Hepatocyte (in vitro differentiated cells): ENCODE data around the gene VPS4B. TPM values are rescaled to one million over a fixed set of nuclear protein-coding genes. Genes with fewer than 3 reads are reported as not detected.

ENCODE experiments used
- DNase-seq: peaks from one replicate; pipeline ENCODE4 v3.0.0-alpha.2; 2016; ENCODE audit warnings: low spot score
- H2AFZ ChIP-seq: fragments of 200-600 bp; sonication (generic); 2 replicates; pipeline ENCODE4 v1.6.0; 2016; ENCODE audit warnings: antibody characterized with exemption, mild to moderate bottlenecking
- H3K27ac ChIP-seq: fragments of 200-600 bp; sonication (generic); 2 replicates; pipeline ENCODE4 v1.5.1; 2016; ENCODE audit warnings: mild to moderate bottlenecking
- H3K27me3 ChIP-seq: fragments of 200-600 bp; sonication (generic); 2 replicates; pipeline ENCODE4 v1.6.1; 2016
- H3K36me3 ChIP-seq: fragments of 200-600 bp; sonication (generic); replicated peaks from 2 replicates; pipeline ENCODE4 v1.5.1; 2016; ENCODE audit warnings: low read depth; ENCODE audit not compliant: insufficient read depth
- H3K4me1 ChIP-seq: fragments of 200-600 bp; sonication (generic); 2 replicates; pipeline ENCODE4 v1.5.1; 2016; ENCODE audit warnings: mild to moderate bottlenecking, moderate library complexity; ENCODE audit not compliant: insufficient read depth
- H3K4me2 ChIP-seq: fragments of 200-600 bp; sonication (generic); 2 replicates; pipeline ENCODE4 v1.6.0; 2016
- H3K4me3 ChIP-seq: fragments of 200-600 bp; sonication (generic); 2 replicates; pipeline ENCODE4 v1.5.1; 2016; ENCODE audit warnings: mild to moderate bottlenecking
- H3K79me2 ChIP-seq: fragments of 200-600 bp; sonication (generic); 2 replicates; pipeline ENCODE4 v1.6.0; 2017; ENCODE audit warnings: mild to moderate bottlenecking
- H3K9me2 ChIP-seq: fragments of 200-600 bp; sonication (generic); replicated peaks from 2 replicates; pipeline ENCODE4 v1.6.0; 2017; ENCODE audit warnings: mild to moderate bottlenecking; ENCODE audit not compliant: insufficient read depth
- H3K9me3 ChIP-seq: fragments of 200-600 bp; sonication (generic); 2 replicates; pipeline ENCODE4 v1.5.1; 2016; ENCODE audit warnings: low read depth, mild to moderate bottlenecking
- H4K20me1 ChIP-seq: fragments of 200-600 bp; sonication (generic); 2 replicates; pipeline ENCODE4 v1.6.0; 2016; ENCODE audit warnings: mild to moderate bottlenecking; ENCODE audit not compliant: insufficient read depth, poor library complexity, severe bottlenecking
- EZH2 ChIP-seq: fragments of 200-600 bp; sonication (generic); IDR thresholded peaks from 2 replicates; pipeline ENCODE4 v1.6.1; 2016; ENCODE audit warnings: antibody characterized with exemption, mild to moderate bottlenecking, borderline replicate concordance
- EZH2phosphoT487 ChIP-seq: fragments of 200-600 bp; sonication (generic); IDR thresholded peaks from one replicate; pipeline ENCODE4 v1.6.1; 2018; ENCODE audit warnings: antibody characterized with exemption, mild to moderate bottlenecking, low read depth, moderate library complexity; ENCODE audit not compliant: unreplicated experiment, severe bottlenecking
- WGBS: methylation state at CpG from one replicate; pipeline ENCODE4 v1.1.6; 2016; ENCODE audit warnings: low lambda C conversion rate; ENCODE audit errors: missing lambda C conversion rate; 5-methylcytosine and 5-hydroxymethylcytosine counted together
- polyA plus RNA-seq: library from polyadenylated mRNA; unstranded; fragments of >200 nt; fragmentation: Nextera tagmentation; extraction: Ambion mirVana; gene quantifications from 2 replicates; pipeline ENCODE4 v1.2.1, GENCODE V29; 2016
- total RNA-seq: library from RNA; depleted of rRNA; stranded (reverse); fragments of >200 nt; gene quantifications from 2 replicates; pipeline ENCODE4 v1.2.3, GENCODE V29; 2014
- TF ChIP-seq, protein P1 (sequence below): fragments of 200-600 bp; sonication (generic); IDR thresholded peaks from 2 replicates; pipeline ENCODE4 v1.5.1; 2016; ENCODE audit warnings: antibody characterized with exemption, mild to moderate bottlenecking; ENCODE audit not compliant: poor library complexity

Gene VPS4B
- total and polyA plus RNA-seq, 2 experiments from 2014 or later: 35.0 to 49.2 TPM

DNA sequence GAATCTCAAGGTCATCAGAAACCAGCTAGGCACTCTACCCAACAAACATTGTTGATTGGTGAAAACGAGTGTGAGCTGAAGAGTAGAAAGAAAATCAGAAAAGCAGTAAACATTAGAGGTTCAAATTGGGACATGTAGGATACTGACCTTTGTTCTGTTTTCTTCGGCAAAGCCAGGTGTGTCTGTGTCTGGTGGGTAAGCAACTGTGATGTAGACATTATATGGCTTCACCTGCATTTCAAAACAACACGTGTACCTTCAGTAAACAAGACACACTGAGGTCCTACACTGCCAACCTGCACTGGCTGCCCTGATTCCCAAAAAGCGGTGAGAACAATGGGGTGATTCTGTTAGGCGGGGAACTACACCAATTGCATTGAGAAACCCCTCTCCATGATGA, 78.0 kb downstream of the VPS4B start:
- H4K20me1 ChIP-seq: no peaks in the 10 kb centered on the region
- DNase-seq: no peak

DNA sequence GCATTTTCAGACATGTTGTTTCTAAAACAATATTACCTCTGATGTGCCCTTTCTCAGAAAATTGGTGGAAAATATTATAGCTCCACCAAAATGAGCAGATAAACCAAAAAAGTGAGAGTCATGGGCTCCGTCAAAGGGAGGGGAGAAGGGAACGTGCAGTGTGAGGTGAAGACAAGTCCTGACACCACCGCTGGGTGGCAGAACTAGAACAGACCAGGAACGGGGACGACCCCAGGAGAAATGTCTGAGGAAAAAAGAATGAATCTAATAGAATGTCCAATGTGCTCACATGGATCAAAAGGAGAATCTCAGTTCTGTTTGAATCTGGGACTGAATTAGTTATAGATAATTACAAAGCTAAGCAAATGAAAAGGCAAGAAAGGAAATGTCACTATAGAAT, 80.1 kb downstream of the VPS4B start:
- Histone ChIP-seq H3K4me1 (no peaks in the 10 kb centered on the region), H3K9me3 (no peaks in the 10 kb centered on the region), H3K79me2 (no peaks in the 10 kb centered on the region), H4K20me1 (no peaks in the 10 kb centered on the region), H3K4me3 (no peak overlapping the region), H3K36me3 (no peaks in the 10 kb centered on the region), H3K4me2 (no peak overlapping the region), H3K27me3 (no peaks in the 10 kb centered on the region), H3K9me2 (no peaks in the 10 kb centered on the region), H3K27ac (no peak overlapping the region), H2AFZ (no peak overlapping the region)
- peak; percentile 46 for DNase-seq
- TF ChIP-seq EZH2: no peak
- TF ChIP-seq, protein P1, sequence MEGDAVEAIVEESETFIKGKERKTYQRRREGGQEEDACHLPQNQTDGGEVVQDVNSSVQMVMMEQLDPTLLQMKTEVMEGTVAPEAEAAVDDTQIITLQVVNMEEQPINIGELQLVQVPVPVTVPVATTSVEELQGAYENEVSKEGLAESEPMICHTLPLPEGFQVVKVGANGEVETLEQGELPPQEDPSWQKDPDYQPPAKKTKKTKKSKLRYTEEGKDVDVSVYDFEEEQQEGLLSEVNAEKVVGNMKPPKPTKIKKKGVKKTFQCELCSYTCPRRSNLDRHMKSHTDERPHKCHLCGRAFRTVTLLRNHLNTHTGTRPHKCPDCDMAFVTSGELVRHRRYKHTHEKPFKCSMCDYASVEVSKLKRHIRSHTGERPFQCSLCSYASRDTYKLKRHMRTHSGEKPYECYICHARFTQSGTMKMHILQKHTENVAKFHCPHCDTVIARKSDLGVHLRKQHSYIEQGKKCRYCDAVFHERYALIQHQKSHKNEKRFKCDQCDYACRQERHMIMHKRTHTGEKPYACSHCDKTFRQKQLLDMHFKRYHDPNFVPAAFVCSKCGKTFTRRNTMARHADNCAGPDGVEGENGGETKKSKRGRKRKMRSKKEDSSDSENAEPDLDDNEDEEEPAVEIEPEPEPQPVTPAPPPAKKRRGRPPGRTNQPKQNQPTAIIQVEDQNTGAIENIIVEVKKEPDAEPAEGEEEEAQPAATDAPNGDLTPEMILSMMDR: peak; percentile 60
- 37% methylated on average over 5 of the region's 5 CpGs for WGBS

More for the DNA sequence above, 78.0 kb downstream of the VPS4B start:
- Histone ChIP-seq H3K27ac (no peak overlapping the region), H3K4me1 (no peaks in the 10 kb centered on the region), H3K4me2 (no peak overlapping the region), H3K9me3 (no peaks in the 10 kb centered on the region), H2AFZ (no peak overlapping the region), H3K79me2 (no peaks in the 10 kb centered on the region), H3K36me3 (no peaks in the 10 kb centered on the region), H3K4me3 (no peak overlapping the region), H3K27me3 (no peaks in the 10 kb centered on the region), H3K9me2 (no peaks in the 10 kb centered on the region)
- TF ChIP-seq, protein P1: no peak
- TF ChIP-seq EZH2 (no peak), EZH2phosphoT487 (no peak)
- 85% methylated on average over 5 of the region's 5 CpGs for WGBS

DNA sequence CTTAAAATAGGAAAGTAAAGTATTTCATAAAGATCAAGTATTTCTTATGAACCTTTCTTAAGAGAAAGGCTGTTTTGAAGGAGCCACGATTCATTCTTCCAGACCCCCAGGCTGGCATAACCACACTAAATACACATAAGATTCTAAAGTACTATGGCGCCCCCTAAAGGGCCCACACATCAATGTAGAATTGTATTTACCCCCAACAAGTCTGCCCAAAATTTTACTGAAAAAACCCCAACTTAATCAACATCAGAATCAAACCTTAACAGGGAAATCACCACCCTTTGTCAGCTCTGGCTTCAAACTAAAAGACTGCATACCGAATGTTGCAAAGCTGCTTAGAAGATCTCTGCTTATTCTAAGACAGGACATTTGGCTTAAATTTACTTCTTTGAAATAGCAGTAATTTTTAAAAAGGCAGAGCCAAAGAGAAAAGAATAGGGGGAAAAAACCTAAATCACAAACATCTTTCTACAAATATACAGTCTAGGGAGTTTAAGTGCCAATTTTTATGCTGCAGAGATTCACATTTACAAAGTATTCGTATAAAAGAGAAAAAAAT, 82.3 kb downstream of the VPS4B start:
- DNase-seq: peak; percentile 67

More for the DNA sequence above, 82.3 kb downstream of the VPS4B start:
- Histone ChIP-seq H3K9me2 (no peaks in the 10 kb centered on the region), H3K4me1 (no peaks in the 10 kb centered on the region), H2AFZ (no peak overlapping the region), H3K4me3 (no peak overlapping the region), H3K27me3 (no peaks in the 10 kb centered on the region), H3K27ac (no peak overlapping the region), H3K4me2 (no peak overlapping the region), H3K36me3 (no peaks in the 10 kb centered on the region), H3K79me2 (no peaks in the 10 kb centered on the region), H3K9me3 (no peaks in the 10 kb centered on the region), H4K20me1 (no peaks in the 10 kb centered on the region)
- WGBS: 42% methylated on average over 4 of the region's 4 CpGs
- no peak for TF ChIP-seq EZH2phosphoT487
- TF ChIP-seq, protein P1: peak; percentile 57

Other genes starting within 250 kb of the VPS4B start
- 9.1 and 11.4 TPM in 2 replicates for gene BCL2, start 102.7 kb downstream of the VPS4B start, total RNA-seq
- gene BCL2, start 102.7 kb downstream of the VPS4B start, polyA plus RNA-seq: 0.80 and 1.0 TPM in 2 replicates
- gene KDSR, start 55.3 kb downstream of the VPS4B start, total RNA-seq: 26.5 and 33.6 TPM in 2 replicates
- gene KDSR, start 55.3 kb downstream of the VPS4B start, polyA plus RNA-seq: 50.7 and 55.1 TPM in 2 replicates
- 0.23 and 0.28 TPM in 2 replicates for gene SERPINB5, start 54.5 kb upstream of the VPS4B start, total RNA-seq
- gene SERPINB5, start 54.5 kb upstream of the VPS4B start, polyA plus RNA-seq: 0.76 TPM in 1 of 2 replicates, not detected in the other
- gene SERPINB12, start 119.9 kb upstream of the VPS4B start, total RNA-seq: not detected in 2 replicates
- not detected in 2 replicates for gene SERPINB12, start 119.9 kb upstream of the VPS4B start, polyA plus RNA-seq
- gene SERPINB13, start 164.9 kb upstream of the VPS4B start, total RNA-seq: not detected in 2 replicates
- 0.28 TPM in 1 of 2 replicates, not detected in the other for gene SERPINB13, start 164.9 kb upstream of the VPS4B start, polyA plus RNA-seq
- not detected in 2 replicates for gene SERPINB4, start 221.8 kb upstream of the VPS4B start, total RNA-seq
- gene SERPINB4, start 221.8 kb upstream of the VPS4B start, polyA plus RNA-seq: not detected in 2 replicates
- gene SERPINB3, start 239.4 kb upstream of the VPS4B start, total RNA-seq: 0.17 TPM in 1 of 2 replicates, not detected in the other
- not detected in 2 replicates for gene SERPINB3, start 239.4 kb upstream of the VPS4B start, polyA plus RNA-seq